GM23338 (cell line): ENCODE data around the gene RNF207. TPM values are rescaled to one million over a fixed set of nuclear protein-coding genes. Genes with fewer than 3 reads are reported as not detected.

Experiments used
- ATAC-seq: fragments of 200-7000 bp; cut with Tn5 transposase; 3 replicates; pipeline ENCODE4 v1.9.1; 2020
- DNase-seq: peaks from one replicate; pipeline ENCODE4 v3.0.0-alpha.2; 2015; ENCODE audit warnings: low spot score
- H2AFZ ChIP-seq: fragments of 200-600 bp; sonication (generic); 2 replicates; pipeline ENCODE4 v1.8.0; 2016; ENCODE audit warnings: antibody characterized with exemption, mild to moderate bottlenecking, moderate library complexity
- H3F3A ChIP-seq: fragments of 200-600 bp; sonication (generic); replicated peaks from 2 replicates; pipeline ENCODE4 v1.8.0; 2017; ENCODE audit warnings: antibody characterized with exemption, mixed run types, low read depth
- H3K27ac ChIP-seq: fragments of 200-600 bp; sonication (generic); 2 replicates; pipeline ENCODE4 v1.6.1; 2016; ENCODE audit warnings: low read depth
- H3K27me3 ChIP-seq: fragments of 200-600 bp; sonication (generic); 2 replicates; pipeline ENCODE4 v1.8.0; 2016; ENCODE audit warnings: mild to moderate bottlenecking, mixed run types, moderate library complexity; ENCODE audit not compliant: insufficient read depth
- H3K36me3 ChIP-seq: fragments of 200-600 bp; sonication (generic); 2 replicates; pipeline ENCODE4 v1.8.0; 2016; ENCODE audit warnings: mild to moderate bottlenecking; ENCODE audit not compliant: insufficient read depth
- H3K4me1 ChIP-seq: fragments of 200-600 bp; sonication (generic); 2 replicates; pipeline ENCODE4 v1.8.0; 2016; ENCODE audit warnings: mild to moderate bottlenecking, moderate library complexity; ENCODE audit not compliant: insufficient read depth
- H3K4me2 ChIP-seq: fragments of 200-600 bp; sonication (generic); 2 replicates; pipeline ENCODE4 v1.7.1; 2017; ENCODE audit warnings: mixed run types
- H3K4me3 ChIP-seq: fragments of 200-600 bp; sonication (generic); 2 replicates; pipeline ENCODE4 v1.6.1; 2016; ENCODE audit warnings: mixed run types
- H3K79me2 ChIP-seq: fragments of 200-600 bp; sonication (generic); replicated peaks from 2 replicates; pipeline ENCODE4 v1.8.0; 2017; ENCODE audit warnings: mild to moderate bottlenecking; ENCODE audit not compliant: insufficient read depth
- H3K9me2 ChIP-seq: fragments of 200-600 bp; sonication (generic); 2 replicates; pipeline ENCODE4 v1.8.0; 2017; ENCODE audit not compliant: insufficient read depth
- H4K20me1 ChIP-seq: fragments of 200-600 bp; sonication (generic); replicated peaks from 2 replicates; pipeline ENCODE4 v1.8.0; 2017; ENCODE audit warnings: mild to moderate bottlenecking; ENCODE audit not compliant: insufficient read depth
- H3K27ac Mint-ChIP-seq: 2 replicates; pipeline ENCODE4 v1.8.0; 2020; ENCODE audit warnings: inconsistent platforms, mild to moderate bottlenecking, moderate library complexity, mixed read lengths
- H3K27me3 Mint-ChIP-seq: 3 replicates; pipeline ENCODE4 v1.8.0; 2022; ENCODE audit warnings: low read depth, mild to moderate bottlenecking, moderate library complexity, mixed read lengths, inconsistent platforms; ENCODE audit not compliant: insufficient read depth, poor library complexity
- H3K36me3 Mint-ChIP-seq: 3 replicates; pipeline ENCODE4 v1.8.0; 2021; ENCODE audit warnings: low read depth, mild to moderate bottlenecking, inconsistent platforms, moderate library complexity, mixed read lengths
- H3K4me1 Mint-ChIP-seq: 3 replicates; pipeline ENCODE4 v1.8.0; 2020; ENCODE audit warnings: mild to moderate bottlenecking, inconsistent platforms, mixed read lengths
- H3K4me3 Mint-ChIP-seq: 3 replicates; pipeline ENCODE4 v1.8.0; 2021; ENCODE audit warnings: moderate library complexity, mild to moderate bottlenecking, inconsistent platforms, mixed read lengths
- H3K9me3 Mint-ChIP-seq: 3 replicates; pipeline ENCODE4 v1.8.0; 2020; ENCODE audit warnings: moderate library complexity, mild to moderate bottlenecking, inconsistent platforms, mixed read lengths
- CREB1 ChIP-seq: fragments of 250-450 bp; sonication (Bioruptor Pico); IDR thresholded peaks from 2 replicates; pipeline ENCODE4 v1.5.0; 2020; ENCODE audit warnings: low read depth, mild to moderate bottlenecking, moderate library complexity
- EZH2phosphoT487 ChIP-seq: fragments of 200-600 bp; sonication (generic); IDR thresholded peaks from one replicate; pipeline ENCODE4 v1.8.1; 2018; ENCODE audit warnings: antibody characterized with exemption; ENCODE audit not compliant: unreplicated experiment
- NANOG ChIP-seq: IDR thresholded peaks from 2 replicates; pipeline ENCODE4 v1.6.1; 2016; ENCODE audit warnings: antibody characterized with exemption, borderline replicate concordance
- STAT1 ChIP-seq: IDR thresholded peaks from one replicate; pipeline ENCODE4 v1.6.1; 2016; ENCODE audit warnings: antibody characterized with exemption; ENCODE audit not compliant: unreplicated experiment
- ZNF114 ChIP-seq: fragments of 250-450 bp; sonication (Bioruptor Pico); IDR thresholded peaks from 2 replicates; pipeline ENCODE4 v1.5.0; 2020; ENCODE audit warnings: mild to moderate bottlenecking, moderate library complexity
- ZNF331 ChIP-seq: fragments of 250-450 bp; sonication (Bioruptor Pico); IDR thresholded peaks from 2 replicates; pipeline ENCODE4 v1.5.0; 2020; ENCODE audit warnings: low read depth, mild to moderate bottlenecking, moderate library complexity
- polyA plus RNA-seq: library from polyadenylated mRNA; unstranded; fragments of >200 nt; fragmentation: Nextera tagmentation; extraction: Ambion mirVana; gene quantifications from 2 replicates; pipeline ENCODE4 v1.2.1, GENCODE V29; 2016
- total RNA-seq: library from RNA; depleted of rRNA; stranded (reverse); fragments of >200 nt; shearing (Covaris generic); gene quantifications from 2 replicates; pipeline ENCODE4 v1.2.3, GENCODE V29; 2014
- TF ChIP-seq, protein P1 (sequence below), 2 experiments: fragments of 200-600 bp in 1 of 2; sonication (generic) in 1 of 2; conservative IDR thresholded peaks; 2 replicates each; pipeline versions ENCODE4 v1.5.1 to v1.6.1; 2016 to 2017; ENCODE audit warnings: antibody characterized with exemption in 2 of 2, low read depth in 2 of 2, mild to moderate bottlenecking in 2 of 2, moderate library complexity in 1 of 2
- TF ChIP-seq, protein P2 (sequence below): fragments of 250-450 bp; sonication (Bioruptor Pico); IDR thresholded peaks from 2 replicates; pipeline ENCODE4 v1.5.0; 2020; ENCODE audit warnings: mild to moderate bottlenecking, moderate library complexity

The RNF207 gene
- total and polyA plus RNA-seq, 2 experiments from 2014 or later = 1.7 to 2.9 TPM

DNA sequence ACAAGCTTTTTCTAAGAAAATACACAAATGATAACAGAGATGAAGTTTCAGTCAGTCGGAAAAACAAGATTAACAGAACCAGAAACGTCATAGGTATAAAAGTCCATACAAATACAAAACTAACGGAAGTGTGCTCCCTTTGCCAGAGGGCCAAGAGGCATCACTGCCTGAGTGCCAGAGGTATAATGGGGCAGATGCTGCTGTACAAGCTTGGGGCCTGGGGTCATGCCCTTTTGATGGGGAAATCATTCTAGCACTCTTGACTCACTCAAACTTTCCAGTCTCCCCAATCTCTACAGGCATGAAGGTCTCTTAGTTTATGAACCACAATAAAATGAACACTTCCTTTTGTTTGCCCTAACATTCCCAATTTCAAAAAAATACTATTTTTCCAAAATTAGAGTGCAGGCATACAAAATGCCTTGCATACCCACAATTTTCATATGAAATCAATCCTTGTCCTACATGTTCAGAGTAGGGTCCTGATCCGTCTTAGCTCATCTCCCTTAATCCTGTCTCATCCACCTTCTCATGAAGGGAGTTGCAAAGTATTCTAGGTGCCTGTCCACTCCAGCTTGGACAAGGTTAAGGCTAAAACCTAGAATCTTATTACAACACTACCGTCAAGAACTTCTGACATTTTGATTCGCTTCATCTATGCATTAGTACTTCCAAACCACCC, 8.0 kb upstream of the RNF207 start:
- Mint-ChIP-seq H3K4me3 (peak overlapping the region; percentile 88), H3K27me3 (peaks cover 13% of the 10 kb centered on the region), H3K4me1 (peaks cover 34% of the 10 kb centered on the region), H3K9me3 (no peaks in the 10 kb centered on the region), H3K27ac (peak overlapping the region; percentile 90), H3K36me3 (peaks cover 57% of the 10 kb centered on the region)
- Histone ChIP-seq H2AFZ (no peak overlapping the region), H3K4me1 (peaks cover 24% of the 10 kb centered on the region), H4K20me1 (peaks cover 52% of the 10 kb centered on the region), H3K4me2 (peak overlapping the region; percentile 98), H3K79me2 (peaks cover 65% of the 10 kb centered on the region), H3K9me2 (no peaks in the 10 kb centered on the region), H3K27ac (peak overlapping the region; percentile 73), H3K27me3 (no peaks in the 10 kb centered on the region), H3K36me3 (peaks cover 50% of the 10 kb centered on the region), H3K4me3 (peak overlapping the region; percentile 89), H3F3A (peaks cover 37% of the 10 kb centered on the region)
- no peak for TF ChIP-seq EZH2phosphoT487
- TF ChIP-seq NANOG = no peak
- TF ChIP-seq ZNF114 = no peak
- TF ChIP-seq STAT1 = no peak
- TF ChIP-seq, protein P1, sequence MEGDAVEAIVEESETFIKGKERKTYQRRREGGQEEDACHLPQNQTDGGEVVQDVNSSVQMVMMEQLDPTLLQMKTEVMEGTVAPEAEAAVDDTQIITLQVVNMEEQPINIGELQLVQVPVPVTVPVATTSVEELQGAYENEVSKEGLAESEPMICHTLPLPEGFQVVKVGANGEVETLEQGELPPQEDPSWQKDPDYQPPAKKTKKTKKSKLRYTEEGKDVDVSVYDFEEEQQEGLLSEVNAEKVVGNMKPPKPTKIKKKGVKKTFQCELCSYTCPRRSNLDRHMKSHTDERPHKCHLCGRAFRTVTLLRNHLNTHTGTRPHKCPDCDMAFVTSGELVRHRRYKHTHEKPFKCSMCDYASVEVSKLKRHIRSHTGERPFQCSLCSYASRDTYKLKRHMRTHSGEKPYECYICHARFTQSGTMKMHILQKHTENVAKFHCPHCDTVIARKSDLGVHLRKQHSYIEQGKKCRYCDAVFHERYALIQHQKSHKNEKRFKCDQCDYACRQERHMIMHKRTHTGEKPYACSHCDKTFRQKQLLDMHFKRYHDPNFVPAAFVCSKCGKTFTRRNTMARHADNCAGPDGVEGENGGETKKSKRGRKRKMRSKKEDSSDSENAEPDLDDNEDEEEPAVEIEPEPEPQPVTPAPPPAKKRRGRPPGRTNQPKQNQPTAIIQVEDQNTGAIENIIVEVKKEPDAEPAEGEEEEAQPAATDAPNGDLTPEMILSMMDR (conservative IDR thresholded peaks at IDR 0.05; ENCODE audit: low read depth in 2 of 2) = no peak
- TF ChIP-seq CREB1 (CRISPR knock-in tag) = no peak
- TF ChIP-seq, protein P2, sequence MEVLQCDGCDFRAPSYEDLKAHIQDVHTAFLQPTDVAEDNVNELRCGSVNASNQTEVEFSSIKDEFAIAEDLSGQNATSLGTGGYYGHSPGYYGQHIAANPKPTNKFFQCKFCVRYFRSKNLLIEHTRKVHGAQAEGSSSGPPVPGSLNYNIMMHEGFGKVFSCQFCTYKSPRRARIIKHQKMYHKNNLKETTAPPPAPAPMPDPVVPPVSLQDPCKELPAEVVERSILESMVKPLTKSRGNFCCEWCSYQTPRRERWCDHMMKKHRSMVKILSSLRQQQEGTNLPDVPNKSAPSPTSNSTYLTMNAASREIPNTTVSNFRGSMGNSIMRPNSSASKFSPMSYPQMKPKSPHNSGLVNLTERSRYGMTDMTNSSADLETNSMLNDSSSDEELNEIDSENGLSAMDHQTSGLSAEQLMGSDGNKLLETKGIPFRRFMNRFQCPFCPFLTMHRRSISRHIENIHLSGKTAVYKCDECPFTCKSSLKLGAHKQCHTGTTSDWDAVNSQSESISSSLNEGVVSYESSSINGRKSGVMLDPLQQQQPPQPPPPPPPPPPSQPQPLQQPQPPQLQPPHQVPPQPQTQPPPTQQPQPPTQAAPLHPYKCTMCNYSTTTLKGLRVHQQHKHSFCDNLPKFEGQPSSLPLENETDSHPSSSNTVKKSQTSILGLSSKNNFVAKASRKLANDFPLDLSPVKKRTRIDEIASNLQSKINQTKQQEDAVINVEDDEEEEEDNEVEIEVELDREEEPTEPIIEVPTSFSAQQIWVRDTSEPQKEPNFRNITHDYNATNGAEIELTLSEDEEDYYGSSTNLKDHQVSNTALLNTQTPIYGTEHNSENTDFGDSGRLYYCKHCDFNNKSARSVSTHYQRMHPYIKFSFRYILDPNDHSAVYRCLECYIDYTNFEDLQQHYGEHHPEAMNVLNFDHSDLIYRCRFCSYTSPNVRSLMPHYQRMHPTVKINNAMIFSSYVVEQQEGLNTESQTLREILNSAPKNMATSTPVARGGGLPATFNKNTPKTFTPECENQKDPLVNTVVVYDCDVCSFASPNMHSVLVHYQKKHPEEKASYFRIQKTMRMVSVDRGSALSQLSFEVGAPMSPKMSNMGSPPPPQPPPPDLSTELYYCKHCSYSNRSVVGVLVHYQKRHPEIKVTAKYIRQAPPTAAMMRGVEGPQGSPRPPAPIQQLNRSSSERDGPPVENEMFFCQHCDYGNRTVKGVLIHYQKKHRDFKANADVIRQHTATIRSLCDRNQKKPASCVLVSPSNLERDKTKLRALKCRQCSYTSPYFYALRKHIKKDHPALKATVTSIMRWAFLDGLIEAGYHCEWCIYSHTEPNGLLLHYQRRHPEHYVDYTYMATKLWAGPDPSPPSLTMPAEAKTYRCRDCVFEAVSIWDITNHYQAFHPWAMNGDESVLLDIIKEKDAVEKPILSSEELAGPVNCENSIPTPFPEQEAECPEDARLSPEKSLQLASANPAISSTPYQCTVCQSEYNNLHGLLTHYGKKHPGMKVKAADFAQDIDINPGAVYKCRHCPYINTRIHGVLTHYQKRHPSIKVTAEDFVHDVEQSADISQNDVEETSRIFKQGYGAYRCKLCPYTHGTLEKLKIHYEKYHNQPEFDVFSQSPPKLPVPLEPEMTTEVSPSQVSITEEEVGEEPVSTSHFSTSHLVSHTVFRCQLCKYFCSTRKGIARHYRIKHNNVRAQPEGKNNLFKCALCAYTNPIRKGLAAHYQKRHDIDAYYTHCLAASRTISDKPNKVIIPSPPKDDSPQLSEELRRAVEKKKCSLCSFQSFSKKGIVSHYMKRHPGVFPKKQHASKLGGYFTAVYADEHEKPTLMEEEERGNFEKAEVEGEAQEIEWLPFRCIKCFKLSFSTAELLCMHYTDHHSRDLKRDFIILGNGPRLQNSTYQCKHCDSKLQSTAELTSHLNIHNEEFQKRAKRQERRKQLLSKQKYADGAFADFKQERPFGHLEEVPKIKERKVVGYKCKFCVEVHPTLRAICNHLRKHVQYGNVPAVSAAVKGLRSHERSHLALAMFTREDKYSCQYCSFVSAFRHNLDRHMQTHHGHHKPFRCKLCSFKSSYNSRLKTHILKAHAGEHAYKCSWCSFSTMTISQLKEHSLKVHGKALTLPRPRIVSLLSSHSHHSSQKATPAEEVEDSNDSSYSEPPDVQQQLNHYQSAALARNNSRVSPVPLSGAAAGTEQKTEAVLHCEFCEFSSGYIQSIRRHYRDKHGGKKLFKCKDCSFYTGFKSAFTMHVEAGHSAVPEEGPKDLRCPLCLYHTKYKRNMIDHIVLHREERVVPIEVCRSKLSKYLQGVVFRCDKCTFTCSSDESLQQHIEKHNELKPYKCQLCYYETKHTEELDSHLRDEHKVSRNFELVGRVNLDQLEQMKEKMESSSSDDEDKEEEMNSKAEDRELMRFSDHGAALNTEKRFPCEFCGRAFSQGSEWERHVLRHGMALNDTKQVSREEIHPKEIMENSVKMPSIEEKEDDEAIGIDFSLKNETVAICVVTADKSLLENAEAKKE (CRISPR knock-in tag) = no peak
- TF ChIP-seq ZNF331 = no peak
- ATAC-seq = no peak
- no peak for DNase-seq
